C4-2B (cell line): Measurements from ENCODE around the gene MBTPS2.
A peak's percentile ranks its signal among the peaks of the same experiment; 100 is the strongest.

ENCODE experiments used
- H3K27ac ChIP-seq: fragments of 450-650 bp; 2 replicates; pipeline ENCODE4 v1.5.1; 2017
- CTCF ChIP-seq: fragments of 450-650 bp; conservative IDR thresholded peaks from 2 replicates; pipeline ENCODE4 v1.5.1; 2017; ENCODE audit warnings: mild to moderate bottlenecking
- ZFX ChIP-seq: fragments of 450-650 bp; IDR thresholded peaks from 2 replicates; pipeline ENCODE4 v1.6.1; 2017

MBTPS2 gene

GRCh38 chrX:21881881-21882574 is 42.6 kb downstream of the MBTPS2 start:
- no peak overlapping the region for H3K27ac ChIP-seq
- TF ChIP-seq ZFX (no peak), CTCF (no peak)

DNA sequence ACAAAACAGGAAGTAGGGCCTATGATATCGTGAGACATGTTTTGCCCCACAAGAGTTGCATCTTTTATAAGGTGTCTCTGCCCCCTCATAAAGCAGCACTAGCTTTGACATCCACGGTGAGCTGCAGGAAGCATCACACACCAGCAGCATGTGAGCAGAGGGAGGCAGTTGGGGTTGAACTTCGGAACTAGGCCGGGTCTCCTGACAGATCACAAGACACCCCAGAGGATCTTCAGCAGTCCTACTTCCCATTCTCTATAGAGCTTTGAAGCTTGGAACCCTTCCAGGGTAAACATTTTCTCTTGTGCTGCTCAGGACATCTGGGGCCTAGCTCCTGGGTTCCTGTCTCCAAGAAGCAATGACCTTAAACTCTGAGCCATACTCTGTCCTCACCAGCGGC is 43.8 kb downstream of the MBTPS2 start:
- no peak overlapping the region; the same call in 1 of the 2 replicates for H3K27ac ChIP-seq

DNA sequence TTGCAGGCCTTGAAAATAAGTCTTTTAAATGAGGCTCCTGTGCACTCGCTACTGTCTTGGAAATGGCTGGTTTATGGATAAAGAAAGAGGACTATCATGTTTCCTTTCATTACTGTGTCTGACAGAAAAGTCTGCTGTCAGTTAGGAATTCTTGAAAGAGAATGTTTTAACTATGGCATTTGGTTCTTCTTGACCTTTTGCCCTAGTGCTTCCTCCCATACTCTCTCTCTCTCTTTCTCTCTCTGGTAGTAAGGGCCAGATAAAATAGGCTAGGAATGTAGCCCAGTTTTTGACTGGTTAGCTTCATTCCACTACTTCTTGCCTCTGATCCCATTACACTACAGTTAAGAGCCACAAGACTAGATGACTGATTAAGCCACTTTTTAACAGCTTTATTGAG is 46.2 kb downstream of the MBTPS2 start:
- no peak overlapping the region for H3K27ac ChIP-seq
- TF ChIP-seq CTCF (no peak), ZFX (no peak)

More for the DNA sequence above, 43.8 kb downstream of the MBTPS2 start:
- no peak for TF ChIP-seq CTCF
- TF ChIP-seq ZFX: no peak

GRCh38 chrX:21905313-21905712 is 65.9 kb downstream of the MBTPS2 start:
- TF ChIP-seq CTCF (no peak), ZFX (no peak)
- H3K27ac ChIP-seq: peak overlapping the region; percentile 61; the same call in 1 of the 2 replicates

DNA sequence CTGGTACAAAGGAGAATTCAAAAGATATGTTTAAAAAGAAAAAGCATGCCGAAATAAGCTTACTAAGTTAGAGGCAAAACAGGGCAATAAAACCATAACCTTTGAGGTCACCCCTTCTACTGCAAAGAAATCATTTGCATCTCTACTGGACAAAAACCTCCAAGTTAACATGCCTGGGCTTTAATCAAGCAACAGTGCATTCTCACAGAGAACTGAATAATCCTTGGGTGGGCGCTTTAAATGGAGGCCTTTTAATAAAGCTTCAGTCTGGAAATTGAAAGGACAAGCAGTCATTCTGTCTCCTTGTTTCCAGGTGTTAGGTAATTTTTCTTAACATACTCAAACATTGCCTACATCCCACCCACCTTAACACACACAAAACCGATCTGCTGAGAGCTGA is 66.5 kb downstream of the MBTPS2 start:
- no peak overlapping the region for H3K27ac ChIP-seq
- TF ChIP-seq CTCF: no peak
- TF ChIP-seq ZFX: no peak

- TF ChIP-seq ZFX: no peak
- TF ChIP-seq CTCF: no peak
- no peak overlapping the region for H3K27ac ChIP-seq
Measured at GRCh38 chrX:21907260-21907659, 67.8 kb downstream of the MBTPS2 start.

DNA sequence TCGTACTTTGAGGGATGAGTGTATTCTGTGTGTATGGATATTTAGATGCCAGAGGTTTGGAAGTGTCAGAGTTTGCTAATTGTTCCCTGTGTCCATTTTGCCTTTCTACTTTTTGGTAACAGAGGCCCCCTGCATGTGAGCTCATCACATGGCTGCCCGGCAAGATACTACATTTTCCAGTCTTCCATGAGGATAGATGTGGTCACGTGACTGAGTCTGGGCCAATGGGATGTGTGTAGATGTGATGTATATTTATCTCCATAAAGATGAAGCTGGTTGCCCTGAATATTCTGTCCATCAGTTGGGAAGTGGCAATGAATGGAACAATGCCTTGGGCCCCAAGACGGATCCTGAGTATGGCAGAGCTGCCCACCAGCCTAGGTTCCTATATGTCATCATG is 72.1 kb downstream of the MBTPS2 start:
- TF ChIP-seq CTCF: no peak
- no peak for TF ChIP-seq ZFX
- H3K27ac ChIP-seq: no peak overlapping the region
